SK-N-SH (cell line): ENCODE results near the gene DNMT3A. TPM values are rescaled to one million over a fixed set of nuclear protein-coding genes. Genes with fewer than 3 reads are reported as not detected.

Experiments
- CTCF ChIA-PET: fragments of 300-600, 350-600 bp; formaldehyde crosslinking; extraction: SDS; loops from one replicate; lab custom pipeline; 2021; lab: Yijun Ruan, JAX
- POLR2A ChIA-PET: fragments of 350-600 bp; sonication (Branson Sonifier 250); formaldehyde crosslinking; extraction: SDS; loops from one replicate; lab custom pipeline; 2020; ENCODE audit warnings: antibody characterized with exemption, inconsistent platforms; lab: Yijun Ruan, JAX
- DNase-seq: peaks from one replicate; pipeline ENCODE4 v3.0.0; 2012
- H2AFZ ChIP-seq: fragments of 200-600 bp; sonication (generic); 2 replicates; pipeline ENCODE4 v1.8.1; 2016; ENCODE audit warnings: antibody characterized with exemption, mild to moderate bottlenecking, low read depth
- H3F3A ChIP-seq: fragments of 200-600 bp; sonication (generic); replicated peaks from 2 replicates; pipeline ENCODE3; 2016; ENCODE audit warnings: antibody characterized with exemption, mild to moderate bottlenecking; ENCODE audit not compliant: insufficient read depth
- H3K27ac ChIP-seq, 2 experiments: fragments of 200-500 bp in 1 of 2; fragments of 200-600 bp in 1 of 2; sonication (Bioruptor generic) in 1 of 2; sonication (generic), shearing (Covaris generic) in 1 of 2; 2 replicates each; pipeline versions ENCODE4 v1.5.1 to v1.6.1; 2014 to 2016; ENCODE audit warnings: low read depth in 2 of 2, inconsistent platforms in 1 of 2, low read length in 1 of 2, mild to moderate bottlenecking in 1 of 2, mixed read lengths in 1 of 2
- H3K27me3 ChIP-seq: fragments of 200-600 bp; sonication (generic), shearing (Covaris generic); 2 replicates; pipeline ENCODE4 v1.6.1; 2016; ENCODE audit warnings: mixed run types; ENCODE audit not compliant: insufficient read depth
- H3K36me3 ChIP-seq, 2 experiments: fragments of 200-500 bp in 1 of 2; fragments of 200-600 bp in 1 of 2; sonication (Bioruptor generic) in 1 of 2; sonication (generic) in 1 of 2; replicated peaks in 1 of 2; 2 replicates each; pipeline versions ENCODE3 to v1.5.1; 2014 to 2016; ENCODE audit warnings: low read length in 1 of 2, mild to moderate bottlenecking in 1 of 2; ENCODE audit not compliant: insufficient read depth in 2 of 2, control insufficient read depth in 1 of 2
- H3K4me1 ChIP-seq, 2 experiments: fragments of 200-500 bp in 1 of 2; fragments of 200-600 bp in 1 of 2; sonication (Bioruptor generic) in 1 of 2; sonication (generic), shearing (Covaris generic) in 1 of 2; 2 replicates each; pipeline versions ENCODE4 v1.5.1 to v1.6.1; 2014 to 2016; ENCODE audit warnings: low read depth in 1 of 2, low read length in 1 of 2, mixed run types in 1 of 2; ENCODE audit not compliant: insufficient read depth in 2 of 2, control insufficient read depth in 1 of 2
- H3K4me2 ChIP-seq: fragments of 200-600 bp; sonication (generic), shearing (Covaris generic); 2 replicates; pipeline ENCODE4 v1.6.1; 2017; ENCODE audit warnings: mixed run types
- H3K4me3 ChIP-seq, 2 experiments: fragments of 200-500 bp in 1 of 2; fragments of 200-600 bp in 1 of 2; sonication (Bioruptor generic) in 1 of 2; sonication (generic), shearing (Covaris generic) in 1 of 2; 2 replicates each; pipeline versions ENCODE4 v1.5.1 to v1.8.1; 2014 to 2016; ENCODE audit warnings: low read depth in 2 of 2, inconsistent platforms in 1 of 2, low read length in 1 of 2, mild to moderate bottlenecking in 1 of 2, mixed read lengths in 1 of 2, moderate library complexity in 1 of 2
- H3K79me2 ChIP-seq: fragments of 200-600 bp; sonication (generic); 2 replicates; pipeline ENCODE4 v1.8.1; 2017; ENCODE audit warnings: mild to moderate bottlenecking; ENCODE audit not compliant: insufficient read depth
- H3K9ac ChIP-seq: fragments of 200-600 bp; sonication (generic); 2 replicates; pipeline ENCODE4 v1.6.1; 2017; ENCODE audit warnings: mixed run types
- H3K9me2 ChIP-seq: fragments of 200-600 bp; sonication (generic); 2 replicates; pipeline ENCODE4 v1.6.1; 2017; ENCODE audit warnings: mixed run types
- H3K9me3 ChIP-seq: fragments of 200-600 bp; sonication (generic); 2 replicates; pipeline ENCODE4 v1.6.1; 2017; ENCODE audit warnings: mixed run types, mild to moderate bottlenecking, moderate library complexity
- H4K20me1 ChIP-seq: fragments of 200-600 bp; sonication (generic); 2 replicates; pipeline ENCODE4 v1.6.1; 2017; ENCODE audit warnings: mild to moderate bottlenecking, mixed run types; ENCODE audit not compliant: insufficient read depth
- CHD2 ChIP-seq: fragments of 150-350 bp; IDR thresholded peaks from 2 replicates; pipeline ENCODE4 v1.6.1; 2018; ENCODE audit warnings: low read length; ENCODE audit not compliant: partially characterized antibody
- ELF1 ChIP-seq: IDR thresholded peaks from 2 replicates; pipeline ENCODE4 v1.4.0; 2012
- EP300 ChIP-seq, 2 experiments: IDR thresholded peaks; 2 replicates each; pipeline versions ENCODE4 v1.4.0 to v1.6.1; 2012; ENCODE audit warnings: borderline replicate concordance in 1 of 2, low read depth in 1 of 2, low read length in 1 of 2
- FOSL2 ChIP-seq: IDR thresholded peaks from 2 replicates; pipeline ENCODE4 v1.4.0; 2012; ENCODE audit warnings: low read depth, mild to moderate bottlenecking, moderate library complexity, borderline replicate concordance
- FOXM1 ChIP-seq: IDR thresholded peaks from 2 replicates; pipeline ENCODE4 v1.4.0; 2012; ENCODE audit warnings: low read depth, mild to moderate bottlenecking
- GATA2 ChIP-seq: sonication (generic); formaldehyde crosslinking; IDR thresholded peaks from 2 replicates; pipeline ENCODE4 v1.5.0; 2020; ENCODE audit warnings: mild to moderate bottlenecking, missing genetic modification reagents
- JUND ChIP-seq: IDR thresholded peaks from 2 replicates; pipeline ENCODE4 v1.4.0; 2012
- MXI1 ChIP-seq: IDR thresholded peaks from 2 replicates; pipeline ENCODE4 v1.6.1; 2012; ENCODE audit warnings: mild to moderate bottlenecking, low read depth, low read length, improper control_type of control experiment
- NFIC ChIP-seq: IDR thresholded peaks from 2 replicates; pipeline ENCODE4 v1.4.0; 2012; ENCODE audit warnings: borderline replicate concordance
- RCOR1 ChIP-seq: fragments of 150-350 bp; IDR thresholded peaks from 2 replicates; pipeline ENCODE4 v1.6.1; 2017; ENCODE audit warnings: antibody characterized with exemption, low read length
- RFX5 ChIP-seq: IDR thresholded peaks from 2 replicates; pipeline ENCODE4 v1.6.1; 2012; ENCODE audit warnings: mild to moderate bottlenecking, improper control_type of control experiment, low read length
- SIN3A ChIP-seq: IDR thresholded peaks from 2 replicates; pipeline ENCODE4 v1.6.1; 2012; ENCODE audit warnings: low read depth, mild to moderate bottlenecking, low read length, moderate library complexity, borderline replicate concordance
- SMC3 ChIP-seq: IDR thresholded peaks from 2 replicates; pipeline ENCODE4 v1.6.1; 2012; ENCODE audit warnings: low read depth, low read length, improper control_type of control experiment
- TAF1 ChIP-seq: IDR thresholded peaks from 2 replicates; pipeline ENCODE4 v1.6.1; 2012; ENCODE audit warnings: low read depth, mild to moderate bottlenecking, low read length, moderate library complexity, borderline replicate concordance
- TCF12 ChIP-seq: IDR thresholded peaks from 2 replicates; pipeline ENCODE4 v1.4.0; 2012
- TEAD4 ChIP-seq: IDR thresholded peaks from 2 replicates; pipeline ENCODE4 v1.4.0; 2012; ENCODE audit warnings: mild to moderate bottlenecking, borderline replicate concordance; ENCODE audit not compliant: insufficient read depth
- WGBS: methylation state at CpG from one replicate; pipeline ENCODE4 v1.1.6; 2017; ENCODE audit warnings: low lambda C conversion rate; 5-methylcytosine and 5-hydroxymethylcytosine counted together
- polyA plus RNA-seq, 3 experiments: library from polyadenylated mRNA; depleted of rRNA; stranded (reverse); fragments of >200 nt; gene quantifications; 2 replicates each; pipeline ENCODE4 v1.2.3, GENCODE V29; 2012
- TF ChIP-seq, protein P1 (sequence below): fragments of 150-350 bp; IDR thresholded peaks from 2 replicates; pipeline ENCODE4 v1.6.1; 2017; ENCODE audit warnings: antibody characterized with exemption, low read length, low read depth, borderline replicate concordance
- TF ChIP-seq, protein P2 (sequence below): IDR thresholded peaks from 2 replicates; pipeline ENCODE4 v1.4.0; 2012; ENCODE audit warnings: low read depth, borderline replicate concordance
- TF ChIP-seq, protein P3 (sequence below): IDR thresholded peaks from 2 replicates; pipeline ENCODE4; 2012
- TF ChIP-seq, protein P4 (sequence below): fragments of 150-350 bp; IDR thresholded peaks from 2 replicates; pipeline ENCODE4 v1.6.1; 2016; ENCODE audit warnings: mild to moderate bottlenecking, low read depth, low read length
- TF ChIP-seq, protein P5 (sequence below): IDR thresholded peaks from 2 replicates; pipeline ENCODE4 v1.4.0; 2012; ENCODE audit warnings: low read depth
- TF ChIP-seq, protein P6 (sequence below): fragments of 200-600 bp; sonication (generic); IDR thresholded peaks from 2 replicates; pipeline ENCODE4 v1.6.1; 2017; ENCODE audit warnings: antibody characterized with exemption, mild to moderate bottlenecking, moderate library complexity

DNMT3A gene
- polyA plus RNA-seq, 1 of the 3 experiments (the other 2 are of a cell fraction) = 5.6 TPM

DNA sequence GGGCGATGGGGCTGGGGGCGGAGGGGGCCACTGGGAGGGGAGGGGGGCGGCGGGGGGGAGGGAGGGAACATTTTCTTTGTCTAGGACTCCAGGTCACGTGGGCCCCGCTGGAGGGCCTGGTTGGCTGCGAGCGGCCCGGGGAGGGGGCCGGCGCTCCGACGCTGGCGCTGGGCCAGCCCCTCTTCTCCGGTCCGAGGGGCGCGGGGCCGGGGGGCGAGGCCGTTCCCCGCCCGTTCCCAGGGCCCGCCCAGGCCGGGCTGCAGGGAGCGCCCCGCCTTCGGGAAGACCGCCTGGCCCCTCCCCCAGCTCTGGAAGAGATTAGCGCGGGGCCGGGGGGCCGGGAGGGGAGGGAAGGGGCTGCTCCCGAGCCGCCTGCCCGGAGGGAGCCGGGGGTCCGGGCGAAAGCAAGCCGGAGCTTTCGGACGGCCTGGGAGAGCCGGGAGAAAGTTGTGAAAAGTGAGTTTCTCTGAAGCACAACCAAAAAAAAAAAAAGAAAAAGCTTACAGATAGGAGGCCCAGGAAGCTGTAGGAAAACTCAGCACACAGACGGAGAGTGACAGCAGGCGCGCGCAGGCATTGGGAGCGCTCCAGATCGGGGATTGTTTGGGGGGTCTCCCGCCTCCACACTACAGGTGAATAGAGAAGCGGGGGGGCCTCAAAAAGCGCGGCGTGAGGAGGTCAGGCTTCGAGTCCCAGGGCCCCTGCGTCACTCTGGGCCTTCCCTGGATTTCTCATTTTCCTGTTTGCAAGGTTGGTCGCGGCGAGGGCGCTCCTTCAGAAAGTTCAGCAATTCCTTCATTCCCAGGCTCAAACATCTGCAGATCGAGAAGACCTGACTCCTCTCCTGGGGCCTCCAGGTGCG lies 89.2 kb downstream of the DNMT3A start:
- 48% methylated on average over 40 of the region's 62 CpGs for WGBS
- Histone ChIP-seq H3K4me1 (peaks cover 17 to 66% of the 10 kb centered on the region in 2 experiments), H3K36me3 (peaks cover 4 to 39% of the 10 kb centered on the region in 2 experiments), H3K27me3 (no peaks in the 10 kb centered on the region), H4K20me1 (no peaks in the 10 kb centered on the region), H3F3A (no peaks in the 10 kb centered on the region), H3K4me2 (peak overlapping the region; percentile 64; the same call in 1 of the 2 replicates), H3K4me3 (peak overlapping the region in 1 of 2 experiments; percentile 52; a peak in 2 of 4 replicates), H3K9me2 (no peaks in the 10 kb centered on the region), H3K79me2 (no peaks in the 10 kb centered on the region), H3K9me3 (no peaks in the 10 kb centered on the region), H3K27ac (peak overlapping the region in 1 of 2 experiments; percentile 96; a peak in 2 of 4 replicates), H2AFZ (peak overlapping the region; percentile 71), H3K9ac (peak overlapping the region; percentile 39; the same call in 1 of the 2 replicates)
- CTCF ChIA-PET = interaction anchor here (1.1 to 5.5 kb wide), 7 partner anchors 13 to 277 kb away, joined by 3 to 47 read pairs (median 4); no protein-coding TSS in a partner anchor
- DNase-seq = peak; percentile 99
- TF ChIP-seq RCOR1 (no peak), SMC3 (no peak), GATA2 (no peak), FOSL2 (no peak), SIN3A (no peak), FOXM1 (no peak), RFX5 (0 out of 2 replicates have a peak, but pooled peaks have one; percentile 19), JUND (no peak), ELF1 (no peak), CHD2 (peak; percentile 29), EP300 (IDR thresholded peaks at IDR 0.05; ENCODE audit: borderline replicate concordance in 1 of 2, low read depth in 1 of 2, low read length in 1 of 2) (peak in 1 of 2 experiments; percentile 37; a peak in 1 of 4 replicates), TCF12 (peak; percentile 49; the same call in 1 of the 2 replicates), NFIC (peak; percentile 65; the same call in 1 of the 2 replicates), TEAD4 (no peak), MXI1 (no peak; the same call in 1 of the 2 replicates), TAF1 (0 out of 2 replicates have a peak, but pooled peaks have one; percentile 33)
- TF ChIP-seq, protein P1, sequence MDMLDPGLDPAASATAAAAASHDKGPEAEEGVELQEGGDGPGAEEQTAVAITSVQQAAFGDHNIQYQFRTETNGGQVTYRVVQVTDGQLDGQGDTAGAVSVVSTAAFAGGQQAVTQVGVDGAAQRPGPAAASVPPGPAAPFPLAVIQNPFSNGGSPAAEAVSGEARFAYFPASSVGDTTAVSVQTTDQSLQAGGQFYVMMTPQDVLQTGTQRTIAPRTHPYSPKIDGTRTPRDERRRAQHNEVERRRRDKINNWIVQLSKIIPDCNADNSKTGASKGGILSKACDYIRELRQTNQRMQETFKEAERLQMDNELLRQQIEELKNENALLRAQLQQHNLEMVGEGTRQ = peak; percentile 48; the same call in 1 of the 2 replicates
- TF ChIP-seq, protein P2, sequence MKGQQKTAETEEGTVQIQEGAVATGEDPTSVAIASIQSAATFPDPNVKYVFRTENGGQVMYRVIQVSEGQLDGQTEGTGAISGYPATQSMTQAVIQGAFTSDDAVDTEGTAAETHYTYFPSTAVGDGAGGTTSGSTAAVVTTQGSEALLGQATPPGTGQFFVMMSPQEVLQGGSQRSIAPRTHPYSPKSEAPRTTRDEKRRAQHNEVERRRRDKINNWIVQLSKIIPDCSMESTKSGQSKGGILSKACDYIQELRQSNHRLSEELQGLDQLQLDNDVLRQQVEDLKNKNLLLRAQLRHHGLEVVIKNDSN = peak; percentile 83
- TF ChIP-seq, protein P3, sequence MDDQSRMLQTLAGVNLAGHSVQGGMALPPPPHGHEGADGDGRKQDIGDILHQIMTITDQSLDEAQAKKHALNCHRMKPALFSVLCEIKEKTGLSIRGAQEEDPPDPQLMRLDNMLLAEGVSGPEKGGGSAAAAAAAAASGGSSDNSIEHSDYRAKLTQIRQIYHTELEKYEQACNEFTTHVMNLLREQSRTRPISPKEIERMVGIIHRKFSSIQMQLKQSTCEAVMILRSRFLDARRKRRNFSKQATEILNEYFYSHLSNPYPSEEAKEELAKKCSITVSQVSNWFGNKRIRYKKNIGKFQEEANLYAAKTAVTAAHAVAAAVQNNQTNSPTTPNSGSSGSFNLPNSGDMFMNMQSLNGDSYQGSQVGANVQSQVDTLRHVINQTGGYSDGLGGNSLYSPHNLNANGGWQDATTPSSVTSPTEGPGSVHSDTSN = no peak
- TF ChIP-seq, protein P4, sequence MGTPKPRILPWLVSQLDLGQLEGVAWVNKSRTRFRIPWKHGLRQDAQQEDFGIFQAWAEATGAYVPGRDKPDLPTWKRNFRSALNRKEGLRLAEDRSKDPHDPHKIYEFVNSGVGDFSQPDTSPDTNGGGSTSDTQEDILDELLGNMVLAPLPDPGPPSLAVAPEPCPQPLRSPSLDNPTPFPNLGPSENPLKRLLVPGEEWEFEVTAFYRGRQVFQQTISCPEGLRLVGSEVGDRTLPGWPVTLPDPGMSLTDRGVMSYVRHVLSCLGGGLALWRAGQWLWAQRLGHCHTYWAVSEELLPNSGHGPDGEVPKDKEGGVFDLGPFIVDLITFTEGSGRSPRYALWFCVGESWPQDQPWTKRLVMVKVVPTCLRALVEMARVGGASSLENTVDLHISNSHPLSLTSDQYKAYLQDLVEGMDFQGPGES = no peak
- TF ChIP-seq, protein P5, sequence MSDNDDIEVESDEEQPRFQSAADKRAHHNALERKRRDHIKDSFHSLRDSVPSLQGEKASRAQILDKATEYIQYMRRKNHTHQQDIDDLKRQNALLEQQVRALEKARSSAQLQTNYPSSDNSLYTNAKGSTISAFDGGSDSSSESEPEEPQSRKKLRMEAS = no peak
- TF ChIP-seq, protein P6, sequence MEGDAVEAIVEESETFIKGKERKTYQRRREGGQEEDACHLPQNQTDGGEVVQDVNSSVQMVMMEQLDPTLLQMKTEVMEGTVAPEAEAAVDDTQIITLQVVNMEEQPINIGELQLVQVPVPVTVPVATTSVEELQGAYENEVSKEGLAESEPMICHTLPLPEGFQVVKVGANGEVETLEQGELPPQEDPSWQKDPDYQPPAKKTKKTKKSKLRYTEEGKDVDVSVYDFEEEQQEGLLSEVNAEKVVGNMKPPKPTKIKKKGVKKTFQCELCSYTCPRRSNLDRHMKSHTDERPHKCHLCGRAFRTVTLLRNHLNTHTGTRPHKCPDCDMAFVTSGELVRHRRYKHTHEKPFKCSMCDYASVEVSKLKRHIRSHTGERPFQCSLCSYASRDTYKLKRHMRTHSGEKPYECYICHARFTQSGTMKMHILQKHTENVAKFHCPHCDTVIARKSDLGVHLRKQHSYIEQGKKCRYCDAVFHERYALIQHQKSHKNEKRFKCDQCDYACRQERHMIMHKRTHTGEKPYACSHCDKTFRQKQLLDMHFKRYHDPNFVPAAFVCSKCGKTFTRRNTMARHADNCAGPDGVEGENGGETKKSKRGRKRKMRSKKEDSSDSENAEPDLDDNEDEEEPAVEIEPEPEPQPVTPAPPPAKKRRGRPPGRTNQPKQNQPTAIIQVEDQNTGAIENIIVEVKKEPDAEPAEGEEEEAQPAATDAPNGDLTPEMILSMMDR = no peak
- POLR2A ChIA-PET = interaction anchor here (0.6 to 2.2 kb wide), 10 partner anchors 13 to 1311 kb away, joined by 3 to 14 read pairs (median 4); partner anchors contain the start of gene SF3B6
